ENCODE measurements around the gene ZNF281. TPM values are rescaled to one million over a fixed set of nuclear protein-coding genes. Genes with fewer than 3 reads are reported as not detected.

ZNF281 gene
- total and polyA plus RNA-seq, 9 of the 15 experiments (the other 6 are each of a cell fraction or from before 2014, with no cell fraction given), result 9.6 to 24.9 (median 16.5) TPM

DNA sequence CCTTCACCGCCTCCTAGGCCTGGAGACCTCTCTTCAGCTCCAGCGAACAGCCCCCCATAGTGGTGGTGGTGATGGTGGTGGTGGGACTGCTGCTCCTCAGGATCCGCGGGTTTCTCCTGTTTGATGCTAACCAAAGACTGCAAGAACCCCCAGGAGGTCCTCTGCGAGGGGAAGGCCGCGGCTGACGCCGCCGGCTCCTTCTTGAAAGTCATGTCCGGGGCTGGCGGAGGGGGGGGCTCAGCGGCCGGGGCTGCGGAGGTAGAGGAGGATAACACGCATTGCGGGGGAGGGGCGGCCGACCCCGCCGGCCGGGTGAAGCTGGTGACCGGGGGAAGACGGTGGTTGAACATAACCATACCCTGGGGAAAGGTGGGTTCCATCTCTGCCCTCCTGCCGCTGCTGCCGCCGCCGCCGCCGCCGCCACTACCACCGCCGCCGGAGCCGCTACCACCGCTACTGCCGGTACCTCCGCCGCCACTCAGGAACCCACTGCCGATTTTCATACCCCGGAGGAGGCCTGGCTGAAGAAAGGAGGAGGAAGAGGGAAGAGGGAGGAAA lies 554 bp downstream of the ZNF281 start:
- H3K4me2 ChIP-seq (ENCODE audit: insufficient read depth, low read length), result peak overlapping the region; percentile 86
- WGBS (ENCODE audit: insufficient coverage, low coverage, missing lambda C conversion rate), result 2% methylated on average over 24 of the region's 41 CpGs
- ChIA-PET POLR2A (interaction anchor here (0.5 to 1.5 kb wide), 2 partner anchors 9 to 10 kb away, joined by 3 to 4 read pairs; no protein-coding TSS in a partner anchor), CTCF (ENCODE audit: low intra/inter-chr PET ratio) (no interaction called here)
- FAIRE-seq (no peak), DNase-seq (ENCODE audit: extremely low read depth in 1 of 4, low spot score in 3 of 4) (peak; percentile 65 to 69 (median 66)), ATAC-seq (peak; percentile 70)
- peaks cover 51% of the 10 kb centered on the region for H3K79me2 ChIP-seq (ENCODE audit: control insufficient read depth, insufficient read depth, low read length)
- BruUV-seq (replicated peaks), result no TSS peak
- H3K9me3 ChIP-seq (replicated peaks; ENCODE audit: control insufficient read depth, insufficient read depth, low read depth, low read length), result no peaks in the 10 kb centered on the region
- no peaks in the 10 kb centered on the region for H3K9me1 ChIP-seq (ENCODE audit: control insufficient read depth, insufficient read depth, low read length)
- H3K4me1 ChIP-seq (replicated peaks in 1 of 2; ENCODE audit: control insufficient read depth in 2 of 2, insufficient read depth in 2 of 2, low read length in 2 of 2), result peaks cover 17 to 31% of the 10 kb centered on the region in 2 experiments; a peak in 4 of 5 replicates
- H3K27me3 ChIP-seq (ENCODE audit: control insufficient read depth in 2 of 2, insufficient read depth in 2 of 2, low read length in 2 of 2), result no peaks in the 10 kb centered on the region
- peak overlapping the region; percentile 83 for H3K27ac ChIP-seq (ENCODE audit: extremely low read depth, low read depth, low read length)
- H3K36me3 ChIP-seq (ENCODE audit: control insufficient read depth, insufficient read depth, low read length), result peaks cover 41% of the 10 kb centered on the region
- intact Hi-C loops (cut with micrococcal nuclease) (no loop called here), in situ Hi-C loops (cut with MboI) (no loop called here)
- peak overlapping the region; percentile 86 for H3K4me3 ChIP-seq
- peak overlapping the region; percentile 98 for H2AFZ ChIP-seq (ENCODE audit: low read depth, low read length)
- H4K20me1 ChIP-seq (replicated peaks; ENCODE audit: control insufficient read depth, insufficient read depth, low read length), result peaks cover 4% of the 10 kb centered on the region; the same call in 1 of the 2 replicates
- H3K9ac ChIP-seq (ENCODE audit: insufficient read depth in 1 of 2, low read depth in 2 of 2, low read length in 2 of 2), result peak overlapping the region; percentile 91 to 97
- TF ChIP-seq CGGBP1 (CRISPR knock-in tag; IDR thresholded peaks at IDR 0.05) (peak; percentile 73; the same call in 1 of the 2 replicates), ZNF707 (CRISPR knock-in tag; conservative IDR thresholded peaks at IDR 0.05) (no peak), MCM2 (IDR thresholded peaks at IDR 0.05; ENCODE audit: low read depth) (no peak), MEF2D (tag; conservative IDR thresholded peaks at IDR 0.05; ENCODE audit: low read depth) (no peak), MTA3 (IDR thresholded peaks at IDR 0.05; ENCODE audit: borderline replicate concordance) (no peak), HNRNPLL (IDR thresholded peaks at IDR 0.05; ENCODE audit: low read depth, low read length, poor library complexity, severe bottlenecking) (peak; percentile 81), TOE1 (IDR thresholded peaks at IDR 0.05; ENCODE audit: borderline replicate concordance) (no peak), TOE1 (CRISPR knock-in tag; IDR thresholded peaks at IDR 0.05; ENCODE audit: borderline replicate concordance, low read depth) (no peak), EP400 (IDR thresholded peaks at IDR 0.05) (peak; percentile 8; the same call in 1 of the 2 replicates), USF1 (CRISPR knock-in tag; IDR thresholded peaks at IDR 0.05) (no peak), KDM4B (IDR thresholded peaks at IDR 0.05; ENCODE audit: borderline replicate concordance in 2 of 2, low read depth in 1 of 2) (0 out of 4 replicates have a peak, but pooled peaks of 1 of the 2 experiments have one; percentile 67), KLF6 (CRISPR knock-in tag; IDR thresholded peaks at IDR 0.05; ENCODE audit: borderline replicate concordance) (no peak)
- TF ChIP-seq, protein P1, sequence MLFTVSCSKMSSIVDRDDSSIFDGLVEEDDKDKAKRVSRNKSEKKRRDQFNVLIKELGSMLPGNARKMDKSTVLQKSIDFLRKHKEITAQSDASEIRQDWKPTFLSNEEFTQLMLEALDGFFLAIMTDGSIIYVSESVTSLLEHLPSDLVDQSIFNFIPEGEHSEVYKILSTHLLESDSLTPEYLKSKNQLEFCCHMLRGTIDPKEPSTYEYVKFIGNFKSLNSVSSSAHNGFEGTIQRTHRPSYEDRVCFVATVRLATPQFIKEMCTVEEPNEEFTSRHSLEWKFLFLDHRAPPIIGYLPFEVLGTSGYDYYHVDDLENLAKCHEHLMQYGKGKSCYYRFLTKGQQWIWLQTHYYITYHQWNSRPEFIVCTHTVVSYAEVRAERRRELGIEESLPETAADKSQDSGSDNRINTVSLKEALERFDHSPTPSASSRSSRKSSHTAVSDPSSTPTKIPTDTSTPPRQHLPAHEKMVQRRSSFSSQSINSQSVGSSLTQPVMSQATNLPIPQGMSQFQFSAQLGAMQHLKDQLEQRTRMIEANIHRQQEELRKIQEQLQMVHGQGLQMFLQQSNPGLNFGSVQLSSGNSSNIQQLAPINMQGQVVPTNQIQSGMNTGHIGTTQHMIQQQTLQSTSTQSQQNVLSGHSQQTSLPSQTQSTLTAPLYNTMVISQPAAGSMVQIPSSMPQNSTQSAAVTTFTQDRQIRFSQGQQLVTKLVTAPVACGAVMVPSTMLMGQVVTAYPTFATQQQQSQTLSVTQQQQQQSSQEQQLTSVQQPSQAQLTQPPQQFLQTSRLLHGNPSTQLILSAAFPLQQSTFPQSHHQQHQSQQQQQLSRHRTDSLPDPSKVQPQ (CRISPR knock-in tag; IDR thresholded peaks at IDR 0.05; ENCODE audit: borderline replicate concordance), result no peak
- TF ChIP-seq, protein P2, sequence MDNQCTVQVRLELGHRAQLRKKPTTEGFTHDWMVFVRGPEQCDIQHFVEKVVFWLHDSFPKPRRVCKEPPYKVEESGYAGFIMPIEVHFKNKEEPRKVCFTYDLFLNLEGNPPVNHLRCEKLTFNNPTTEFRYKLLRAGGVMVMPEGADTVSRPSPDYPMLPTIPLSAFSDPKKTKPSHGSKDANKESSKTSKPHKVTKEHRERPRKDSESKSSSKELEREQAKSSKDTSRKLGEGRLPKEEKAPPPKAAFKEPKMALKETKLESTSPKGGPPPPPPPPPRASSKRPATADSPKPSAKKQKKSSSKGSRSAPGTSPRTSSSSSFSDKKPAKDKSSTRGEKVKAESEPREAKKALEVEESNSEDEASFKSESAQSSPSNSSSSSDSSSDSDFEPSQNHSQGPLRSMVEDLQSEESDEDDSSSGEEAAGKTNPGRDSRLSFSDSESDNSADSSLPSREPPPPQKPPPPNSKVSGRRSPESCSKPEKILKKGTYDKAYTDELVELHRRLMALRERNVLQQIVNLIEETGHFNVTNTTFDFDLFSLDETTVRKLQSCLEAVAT (IDR thresholded peaks at IDR 0.05), result 0 out of 4 replicates have a peak, but pooled peaks of 1 of the 2 experiments have one; percentile 40
- TF ChIP-seq, protein P3, sequence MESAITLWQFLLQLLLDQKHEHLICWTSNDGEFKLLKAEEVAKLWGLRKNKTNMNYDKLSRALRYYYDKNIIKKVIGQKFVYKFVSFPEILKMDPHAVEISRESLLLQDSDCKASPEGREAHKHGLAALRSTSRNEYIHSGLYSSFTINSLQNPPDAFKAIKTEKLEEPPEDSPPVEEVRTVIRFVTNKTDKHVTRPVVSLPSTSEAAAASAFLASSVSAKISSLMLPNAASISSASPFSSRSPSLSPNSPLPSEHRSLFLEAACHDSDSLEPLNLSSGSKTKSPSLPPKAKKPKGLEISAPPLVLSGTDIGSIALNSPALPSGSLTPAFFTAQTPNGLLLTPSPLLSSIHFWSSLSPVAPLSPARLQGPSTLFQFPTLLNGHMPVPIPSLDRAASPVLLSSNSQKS (CRISPR knock-in tag; IDR thresholded peaks at IDR 0.05), result no peak

All from K562 (cell line).